Calu3 (cell line): ENCODE measurements around the gene HIVEP2. TPM values are rescaled to one million over a fixed set of nuclear protein-coding genes. Genes with fewer than 3 reads are reported as not detected.

Source experiments
- BruUV-seq: library from RNA; stranded (reverse); fragments of 400-500 nt; replicated peaks from 2 replicates; lab custom pipeline; 2021; lab: Mats Ljungman, UMichigan
- CTCF ChIA-PET: fragments of 300-600 bp; sonication (Branson Sonifier 250); formaldehyde crosslinking; loops from one replicate; lab custom pipeline; 2022; ENCODE audit warnings: antibody characterized with exemption; lab: Charles Lee
- DNase-seq: peaks from one replicate; pipeline ENCODE4 v3.0.0; 2022
- H3K27ac Mint-ChIP-seq: one replicate; pipeline ENCODE4 v1.8.0; 2022; ENCODE audit warnings: mixed read lengths; ENCODE audit not compliant: unreplicated experiment
- H3K27me3 Mint-ChIP-seq: one replicate; pipeline ENCODE4 v1.8.0; 2022; ENCODE audit warnings: mixed read lengths; ENCODE audit not compliant: unreplicated experiment
- H3K36me3 Mint-ChIP-seq: one replicate; pipeline ENCODE4 v1.8.0; 2022; ENCODE audit warnings: mild to moderate bottlenecking, moderate library complexity, mixed read lengths; ENCODE audit not compliant: insufficient read depth, unreplicated experiment
- H3K4me1 Mint-ChIP-seq: one replicate; pipeline ENCODE4 v1.8.0; 2022; ENCODE audit warnings: mild to moderate bottlenecking, low read depth, mixed read lengths; ENCODE audit not compliant: unreplicated experiment
- H3K4me3 Mint-ChIP-seq: one replicate; pipeline ENCODE4 v1.8.0; 2022; ENCODE audit warnings: mild to moderate bottlenecking, low read depth, moderate library complexity, mixed read lengths; ENCODE audit not compliant: unreplicated experiment
- H3K9me3 Mint-ChIP-seq: one replicate; pipeline ENCODE4 v1.8.0; 2022; ENCODE audit warnings: low read depth, mixed read lengths; ENCODE audit not compliant: unreplicated experiment
- intact Hi-C: fragments of 100-400 bp; cut with micrococcal nuclease; formaldehyde crosslinking; loops from one replicate; pipeline ENCODE4 v1.10.0; 2022; ENCODE audit not compliant: unreplicated experiment
- total RNA-seq: library from RNA; stranded (reverse); gene quantifications from 2 replicates; pipeline ENCODE4 v1.2.3, GENCODE V29; 2022
- TF ChIP-seq, protein P1 (sequence below): fragments of 200-600 bp; IDR thresholded peaks from one replicate; pipeline ENCODE4 v1.8.0; 2022; ENCODE audit warnings: antibody characterized with exemption; ENCODE audit not compliant: unreplicated experiment

HIVEP2 gene
- total RNA-seq, 1 experiment from 2014 or later: 18.4 TPM

- peak overlapping the region; percentile 28 for H3K27ac Mint-ChIP-seq
- peaks cover 16% of the 10 kb centered on the region for H3K36me3 Mint-ChIP-seq
- H3K4me1 Mint-ChIP-seq: peaks cover 14% of the 10 kb centered on the region
- intact Hi-C loops: loop anchor here (10.0 kb wide), 1 partner anchor 173 kb away; no protein-coding TSS in a partner anchor
- CTCF ChIA-PET: no interaction called here
- no peaks in the 10 kb centered on the region for H3K9me3 Mint-ChIP-seq
- BruUV-seq: no TSS peak
- no peaks in the 10 kb centered on the region for H3K27me3 Mint-ChIP-seq
- no peak overlapping the region for H3K4me3 Mint-ChIP-seq
- TF ChIP-seq, protein P1, sequence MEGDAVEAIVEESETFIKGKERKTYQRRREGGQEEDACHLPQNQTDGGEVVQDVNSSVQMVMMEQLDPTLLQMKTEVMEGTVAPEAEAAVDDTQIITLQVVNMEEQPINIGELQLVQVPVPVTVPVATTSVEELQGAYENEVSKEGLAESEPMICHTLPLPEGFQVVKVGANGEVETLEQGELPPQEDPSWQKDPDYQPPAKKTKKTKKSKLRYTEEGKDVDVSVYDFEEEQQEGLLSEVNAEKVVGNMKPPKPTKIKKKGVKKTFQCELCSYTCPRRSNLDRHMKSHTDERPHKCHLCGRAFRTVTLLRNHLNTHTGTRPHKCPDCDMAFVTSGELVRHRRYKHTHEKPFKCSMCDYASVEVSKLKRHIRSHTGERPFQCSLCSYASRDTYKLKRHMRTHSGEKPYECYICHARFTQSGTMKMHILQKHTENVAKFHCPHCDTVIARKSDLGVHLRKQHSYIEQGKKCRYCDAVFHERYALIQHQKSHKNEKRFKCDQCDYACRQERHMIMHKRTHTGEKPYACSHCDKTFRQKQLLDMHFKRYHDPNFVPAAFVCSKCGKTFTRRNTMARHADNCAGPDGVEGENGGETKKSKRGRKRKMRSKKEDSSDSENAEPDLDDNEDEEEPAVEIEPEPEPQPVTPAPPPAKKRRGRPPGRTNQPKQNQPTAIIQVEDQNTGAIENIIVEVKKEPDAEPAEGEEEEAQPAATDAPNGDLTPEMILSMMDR: no peak
- DNase-seq: no peak
Observed at GRCh38 chr6:142751452-142751851, 193.5 kb downstream of the HIVEP2 start.

DNA sequence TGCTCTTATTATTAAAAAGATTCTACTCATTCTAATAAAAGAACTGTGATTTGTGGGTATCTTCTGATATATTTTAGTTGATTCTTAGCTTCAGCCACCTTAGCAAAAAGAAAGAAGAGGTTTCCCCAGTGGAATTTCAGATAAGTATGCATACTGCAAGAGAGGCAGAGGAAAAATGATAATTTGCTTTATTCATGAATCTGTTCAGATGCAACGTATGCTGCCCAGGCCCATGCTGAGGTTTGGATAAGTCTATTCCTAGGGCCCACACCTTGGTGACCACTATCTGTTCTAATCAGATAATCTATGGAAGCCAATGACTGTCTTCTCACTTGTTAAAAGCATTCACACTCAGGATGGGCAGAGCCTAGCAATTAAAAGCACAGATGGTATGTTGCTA lies 194.0 kb downstream of the HIVEP2 start:
- no TSS peak for BruUV-seq

DNA sequence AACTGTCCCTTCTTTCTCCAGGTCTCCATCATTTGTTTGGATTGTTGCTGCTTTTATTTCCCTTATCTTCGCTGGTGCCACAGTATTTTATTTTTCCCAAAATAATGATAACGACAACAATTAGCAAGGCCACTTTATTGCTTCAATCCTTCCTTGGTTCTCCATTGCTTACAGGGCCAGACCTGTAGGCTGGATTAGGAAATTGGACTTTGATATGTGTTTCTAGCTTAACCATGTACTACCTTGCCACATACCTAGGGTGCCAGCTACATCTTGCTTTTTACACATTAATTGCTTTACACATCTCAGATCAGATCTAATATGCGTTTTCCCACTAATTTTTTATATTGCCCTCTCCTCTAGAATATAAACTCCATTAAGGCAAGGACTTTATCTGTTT lies 195.4 kb downstream of the HIVEP2 start:
- H3K4me1 Mint-ChIP-seq: no peaks in the 10 kb centered on the region
- no TSS peak for BruUV-seq
- TF ChIP-seq, protein P1: no peak
- no peak overlapping the region for H3K27ac Mint-ChIP-seq
- H3K36me3 Mint-ChIP-seq: peaks cover 5% of the 10 kb centered on the region
- intact Hi-C loops: no loop called here
- no peak for DNase-seq
- CTCF ChIA-PET: no interaction called here
- no peaks in the 10 kb centered on the region for H3K27me3 Mint-ChIP-seq
- H3K4me3 Mint-ChIP-seq: no peak overlapping the region
- no peaks in the 10 kb centered on the region for H3K9me3 Mint-ChIP-seq

More for the DNA sequence above, 194.0 kb downstream of the HIVEP2 start:
- CTCF ChIA-PET: no interaction called here
- intact Hi-C loops: loop anchor here (10.0 kb wide), 1 partner anchor 174 kb away; no protein-coding TSS in a partner anchor
- H3K4me3 Mint-ChIP-seq: no peak overlapping the region
- TF ChIP-seq, protein P1: no peak
- no peaks in the 10 kb centered on the region for H3K9me3 Mint-ChIP-seq
- H3K4me1 Mint-ChIP-seq: peaks cover 10% of the 10 kb centered on the region
- no peaks in the 10 kb centered on the region for H3K27me3 Mint-ChIP-seq
- DNase-seq: no peak
- H3K27ac Mint-ChIP-seq: no peak overlapping the region
- H3K36me3 Mint-ChIP-seq: peaks cover 13% of the 10 kb centered on the region

GRCh38 chr6:142746524-142746923 lies 198.5 kb downstream of the HIVEP2 start:
- H3K27me3 Mint-ChIP-seq: no peaks in the 10 kb centered on the region
- TF ChIP-seq, protein P1: no peak
- H3K36me3 Mint-ChIP-seq: no peaks in the 10 kb centered on the region
- H3K27ac Mint-ChIP-seq: no peak overlapping the region
- H3K4me1 Mint-ChIP-seq: no peaks in the 10 kb centered on the region
- no TSS peak for BruUV-seq
- H3K9me3 Mint-ChIP-seq: no peaks in the 10 kb centered on the region
- no peak overlapping the region for H3K4me3 Mint-ChIP-seq
- CTCF ChIA-PET: no interaction called here
- no peak for DNase-seq
- intact Hi-C loops: no loop called here
